ENCODE results near the gene ZNF74.
"Not testable (repeated sequence)": the region's sequence is repeated elsewhere in the genome, so short reads cannot be mapped to it uniquely, and the experiment has no call there.

The ZNF74 gene

DNA sequence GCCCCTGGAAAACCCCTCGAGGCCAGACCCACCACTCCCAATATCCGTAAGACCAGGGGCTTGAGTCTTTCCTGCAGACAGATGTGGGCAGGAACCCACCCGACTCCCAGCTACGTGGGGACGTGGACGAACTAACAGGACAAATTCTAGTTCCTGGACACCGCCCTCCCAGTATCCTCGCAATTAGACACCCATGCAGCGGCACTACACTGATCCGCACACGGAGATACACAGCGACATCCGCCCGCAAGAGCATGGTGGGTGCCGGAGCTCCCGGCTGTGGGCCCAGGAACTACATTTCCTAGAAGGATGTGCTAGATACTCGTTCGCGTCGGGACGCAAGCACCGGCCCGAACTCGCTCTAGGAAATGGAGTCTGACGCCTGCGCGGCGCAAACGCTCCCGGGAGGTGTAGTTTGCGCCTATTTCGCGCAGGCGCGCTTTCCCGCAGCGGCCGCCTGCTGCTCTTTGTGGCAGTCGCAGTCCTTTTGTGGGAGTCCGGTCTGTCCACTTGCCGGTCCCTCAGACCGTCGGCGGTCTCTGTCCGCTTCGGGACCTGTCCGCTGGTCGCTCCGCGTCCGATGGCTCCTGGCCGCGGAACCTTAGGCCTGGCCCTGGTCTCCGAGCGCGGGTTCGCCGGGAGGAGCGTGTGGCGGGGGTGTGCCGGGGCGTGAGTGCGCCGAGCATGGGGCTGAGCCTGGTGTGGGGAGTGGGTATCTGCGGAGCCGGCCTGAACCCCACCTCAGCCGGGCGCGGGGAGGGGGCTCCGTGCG is at the start of gene ZNF74:
ZNF74 (plus strand) TSS at position 447 of the 772 bp plus-strand sequence. CDS start 478 bp downstream, outside the sequence.
- peak; percentile 69 to 86 for DNase-seq

DNA sequence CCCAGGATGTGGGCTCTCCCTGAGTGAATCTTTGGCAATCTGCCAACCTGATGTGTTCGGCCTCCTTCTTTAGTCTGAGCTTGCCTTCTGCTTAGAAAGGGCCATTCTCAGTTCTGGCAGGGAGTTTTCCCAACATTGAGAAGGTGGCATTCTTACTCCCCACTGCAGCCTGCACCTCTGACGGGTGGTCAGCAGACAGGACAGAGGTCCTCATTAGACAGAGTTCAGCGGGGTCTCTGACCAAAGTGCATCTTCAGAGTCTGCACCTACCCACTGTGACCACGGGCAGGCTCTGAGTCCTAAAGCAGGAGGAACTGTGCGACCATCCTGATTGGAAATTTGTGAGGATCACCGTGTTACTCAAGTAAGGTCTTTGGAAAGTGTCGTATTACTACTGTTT is 47.4 kb upstream of the ZNF74 start:
- not testable (repeated sequence) for DNase-seq

DNA sequence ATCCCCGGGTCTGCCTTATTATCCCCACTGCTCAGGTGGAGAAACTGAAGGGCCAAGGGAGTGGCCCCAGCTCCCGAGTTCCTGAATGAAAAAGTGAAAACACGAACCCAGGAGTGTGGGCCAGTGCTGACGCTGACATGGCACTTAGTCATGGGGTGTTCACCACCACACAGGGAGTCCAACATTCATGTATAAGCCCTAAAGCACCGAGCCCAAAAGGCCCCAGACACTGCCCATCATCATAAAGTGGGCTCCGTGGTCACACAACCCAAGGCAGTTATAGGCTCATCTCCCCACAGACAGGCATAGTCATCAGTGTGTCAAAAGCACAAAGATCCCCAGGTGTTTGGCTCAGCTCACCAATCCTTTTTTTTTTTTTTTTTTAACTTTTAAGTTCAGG is 41.4 kb upstream of the ZNF74 start:
- DNase-seq = not testable (repeated sequence)

DNA sequence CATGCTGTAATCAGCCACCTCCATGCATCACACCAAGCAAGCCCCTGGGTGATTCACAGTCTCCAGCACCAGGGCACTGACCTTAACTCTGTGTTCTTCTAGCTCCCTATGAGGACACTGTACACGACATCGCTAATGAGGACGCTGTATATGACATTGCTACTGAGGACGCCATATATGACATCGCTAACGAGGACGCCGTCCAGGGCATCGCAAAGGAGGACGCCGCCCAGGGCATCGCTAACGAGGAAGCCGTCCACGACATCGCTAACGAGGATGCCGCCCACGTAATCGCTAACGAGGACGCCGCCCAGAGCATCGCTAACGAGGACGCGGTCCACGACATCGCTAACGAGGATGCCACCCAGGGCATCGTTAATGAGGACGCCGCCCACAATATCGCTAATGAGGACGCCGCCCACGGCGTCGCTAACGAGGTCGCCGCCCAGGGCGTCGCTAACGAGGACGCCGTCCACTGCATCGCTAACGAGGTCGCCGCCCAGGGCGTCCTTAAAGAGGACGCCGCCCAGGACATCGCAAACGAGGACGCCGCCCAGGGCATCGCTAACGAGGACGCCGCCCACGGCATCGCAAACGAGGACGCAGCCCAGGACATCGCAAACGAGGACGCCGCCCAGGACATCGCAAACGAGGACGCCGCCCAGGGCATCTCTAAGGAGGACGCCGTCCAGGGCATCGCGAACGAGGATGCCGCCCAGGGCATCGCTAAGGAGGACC is 39.5 kb upstream of the ZNF74 start:
- DNase-seq = no peak

DNA sequence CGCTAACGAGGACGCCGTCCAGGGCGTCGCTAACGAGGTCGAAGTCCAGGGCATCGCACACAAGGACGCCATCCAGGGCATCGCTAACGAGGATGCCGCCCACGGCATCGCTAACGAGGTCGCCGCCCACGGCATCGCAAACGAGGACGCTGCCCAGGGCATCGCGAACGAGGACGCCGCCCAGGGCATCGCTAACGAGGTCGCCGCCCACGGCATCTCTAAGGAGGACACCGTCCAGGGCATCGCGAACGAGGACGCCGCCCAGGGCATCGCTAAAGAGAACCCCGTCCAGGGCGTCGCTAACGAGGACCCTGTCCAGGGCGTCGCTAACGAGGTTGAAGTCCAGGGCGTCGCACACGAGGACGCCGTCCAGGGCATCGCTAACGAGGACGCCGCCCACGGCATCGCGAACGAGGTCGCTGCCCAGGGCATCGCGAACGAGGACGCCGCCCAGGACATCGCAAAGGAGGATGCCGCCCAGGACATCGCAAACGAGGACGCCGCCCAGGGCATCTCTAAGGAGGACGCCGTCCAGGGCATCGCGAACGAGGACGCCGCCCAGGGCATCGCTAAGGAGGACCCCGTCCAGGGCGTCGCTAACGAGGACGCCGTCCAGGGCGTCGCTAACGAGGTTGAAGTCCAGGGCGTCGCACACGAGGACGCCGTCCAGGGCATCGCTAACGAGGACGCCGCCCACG is 37.9 kb upstream of the ZNF74 start:
- DNase-seq = not testable (repeated sequence)

DNA sequence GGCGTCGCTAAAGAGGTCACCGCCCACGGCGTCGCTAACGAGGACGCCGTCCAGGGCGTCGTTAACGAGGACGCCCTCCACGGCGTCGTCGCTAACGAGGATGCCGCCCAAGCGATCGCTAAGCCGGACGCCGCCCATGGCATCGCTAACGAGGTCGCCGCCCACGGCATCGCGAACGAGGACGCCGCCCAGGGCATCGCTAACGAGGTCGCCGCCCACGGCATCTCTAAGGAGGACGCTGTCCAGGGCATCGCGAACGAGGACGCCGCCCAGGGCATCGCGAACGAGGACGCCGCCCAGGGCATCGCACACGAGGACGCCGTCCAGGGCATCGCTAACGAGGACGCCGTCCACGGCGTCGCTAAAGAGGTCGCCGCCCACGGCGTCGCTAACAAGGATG is 37.0 kb upstream of the ZNF74 start:
- DNase-seq = not testable (repeated sequence)

DNA sequence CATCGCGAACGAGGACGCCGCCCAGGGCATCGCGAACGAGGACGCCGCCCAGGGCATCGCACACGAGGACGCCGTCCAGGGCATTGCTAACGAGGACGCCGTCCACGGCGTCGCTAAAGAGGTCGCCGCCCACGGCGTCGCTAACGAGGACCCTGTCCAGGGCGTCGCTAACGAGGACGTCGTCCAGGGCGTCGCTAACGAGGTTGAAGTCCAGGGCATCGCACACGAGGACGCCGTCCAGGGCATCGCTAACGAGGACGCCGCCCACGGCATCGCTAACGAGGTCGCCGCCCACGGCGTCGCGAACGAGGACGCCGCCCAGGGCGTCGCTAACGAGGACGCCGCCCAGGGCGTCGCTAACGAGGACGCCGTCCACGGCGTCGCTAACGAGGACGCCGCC is 36.0 kb upstream of the ZNF74 start:
- not testable (repeated sequence) for DNase-seq

DNA sequence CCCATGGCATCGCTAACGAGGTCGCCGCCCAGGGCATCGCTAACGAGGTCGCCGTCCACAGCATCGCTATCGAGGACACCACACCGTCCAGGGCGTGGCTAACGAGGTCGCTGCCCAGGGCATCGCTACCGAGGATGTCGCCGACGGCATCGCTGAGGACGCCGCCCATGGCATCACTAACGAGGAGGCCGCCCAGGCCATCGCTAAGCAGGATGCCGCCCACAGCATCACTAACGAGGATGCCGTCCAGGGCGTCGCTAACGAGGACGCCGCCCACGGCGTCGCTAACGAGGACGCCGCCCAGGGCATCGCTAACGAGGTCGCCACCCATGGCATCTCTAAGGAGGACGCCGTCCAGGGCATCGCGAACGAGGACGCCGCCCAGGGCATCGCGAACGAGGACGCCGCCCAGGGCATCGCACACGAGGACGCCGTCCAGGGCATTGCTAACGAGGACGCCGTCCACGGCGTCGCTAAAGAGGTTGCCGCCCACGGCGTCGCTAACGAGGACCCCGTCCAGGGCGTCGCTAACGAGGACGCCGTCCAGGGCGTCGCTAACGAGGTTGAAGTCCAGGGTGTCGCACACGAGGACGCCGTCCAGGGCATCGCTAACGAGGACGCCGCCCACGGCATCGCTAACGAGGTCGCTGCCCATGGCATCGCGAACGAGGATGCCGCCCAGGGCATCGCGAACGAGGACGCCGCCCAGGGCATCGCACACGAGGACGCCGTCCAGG is 35.3 kb upstream of the ZNF74 start:
- DNase-seq = not testable (repeated sequence)

DNA sequence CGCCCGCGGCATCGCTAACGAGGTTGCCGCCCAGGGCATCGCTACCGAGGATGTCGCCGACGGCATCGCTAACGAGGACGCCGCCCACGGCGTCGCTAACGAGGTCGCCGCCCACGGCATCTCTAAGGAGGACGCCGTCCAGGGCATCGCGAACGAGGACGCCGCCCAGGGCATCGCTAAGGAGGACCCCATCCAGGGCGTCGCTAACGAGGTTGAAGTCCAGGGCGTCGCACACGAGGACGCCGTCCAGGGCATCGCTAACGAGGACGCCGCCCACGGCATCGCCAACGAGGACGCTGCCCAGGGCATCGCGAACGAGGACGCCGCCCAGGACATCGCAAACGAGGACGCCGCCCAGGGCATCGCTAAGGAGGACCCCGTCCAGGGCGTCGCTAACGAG is 33.7 kb upstream of the ZNF74 start:
- not testable (repeated sequence) for DNase-seq

DNA sequence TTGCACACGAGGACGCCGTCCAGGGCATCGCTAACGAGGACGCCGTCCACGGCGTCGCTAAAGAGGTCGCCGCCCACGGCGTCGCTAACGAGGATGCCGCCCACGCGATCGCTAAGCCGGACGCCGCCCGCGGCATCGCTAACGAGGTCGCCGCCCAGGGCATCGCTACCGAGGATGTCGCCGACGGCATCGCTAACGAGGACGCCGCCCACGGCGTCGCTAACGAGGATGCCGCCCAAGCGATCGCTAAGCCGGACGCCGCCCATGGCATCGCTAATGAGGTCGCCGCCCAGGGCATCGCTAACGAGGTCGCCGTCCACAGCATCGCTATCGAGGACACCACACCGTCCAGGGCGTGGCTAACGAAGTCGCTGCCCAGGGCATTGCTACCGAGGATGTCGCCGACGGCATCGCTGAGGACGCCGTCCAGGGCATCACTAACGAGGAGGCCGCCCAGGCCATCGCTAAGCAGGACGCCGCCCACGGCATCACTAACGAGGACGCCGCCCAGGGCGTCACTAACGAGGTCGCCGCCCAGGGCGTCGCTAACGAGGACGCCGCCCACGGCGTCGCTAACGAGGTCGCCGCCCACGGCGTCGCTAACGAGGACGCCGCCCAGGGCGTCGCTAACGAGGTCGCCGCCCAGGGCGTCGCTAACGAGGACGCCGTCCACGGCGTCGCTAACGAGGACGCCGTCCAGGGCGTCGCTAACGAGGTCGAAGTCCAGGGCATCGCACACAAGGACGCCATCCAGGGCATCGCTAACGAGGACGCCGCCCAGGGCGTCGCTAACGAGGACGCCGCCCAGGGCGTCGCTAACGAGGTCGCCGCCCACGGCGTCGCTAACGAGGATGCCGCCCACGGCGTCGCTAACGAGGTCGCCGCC is 32.8 kb upstream of the ZNF74 start:
- DNase-seq = not testable (repeated sequence)

DNA sequence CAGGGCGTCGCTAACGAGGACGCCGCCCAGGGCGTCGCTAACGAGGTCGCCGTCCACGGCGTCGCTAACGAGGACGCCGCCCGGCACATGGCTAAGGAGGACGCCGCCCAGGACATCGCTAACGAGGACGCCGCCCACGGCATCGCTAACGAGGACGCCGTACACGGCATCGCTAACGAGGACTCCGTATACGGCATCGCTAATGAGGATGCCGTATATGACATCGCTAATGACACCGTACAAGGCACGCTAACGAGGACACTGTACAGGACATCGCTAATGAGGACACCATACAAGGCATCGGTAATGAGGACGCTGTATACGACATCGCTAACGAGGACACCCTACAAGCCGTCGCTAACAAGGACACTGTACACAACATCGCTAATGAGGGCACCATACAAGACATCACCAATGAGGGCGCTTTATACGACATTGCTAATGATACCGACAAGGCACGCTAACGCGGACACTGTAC is 32.2 kb upstream of the ZNF74 start:
- not testable (repeated sequence) for DNase-seq

DNA sequence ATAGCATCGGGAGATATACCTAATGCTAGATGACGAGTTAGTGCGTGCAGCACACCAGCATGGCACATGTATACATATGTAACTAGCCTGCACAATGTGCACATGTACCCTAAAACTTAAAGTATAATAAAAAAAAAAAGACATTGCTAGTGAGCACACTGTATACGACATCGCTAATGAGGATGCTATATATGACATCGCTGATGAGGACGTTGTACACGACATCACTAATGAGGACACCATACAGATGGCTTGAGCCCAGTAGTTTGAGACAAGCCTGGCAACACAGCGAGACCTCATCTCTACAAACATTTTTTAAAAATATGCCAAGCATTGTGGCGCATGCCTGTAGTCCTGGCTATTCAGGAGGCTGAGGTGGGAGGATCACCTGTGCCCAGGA is 31.5 kb upstream of the ZNF74 start:
- not testable (repeated sequence) for DNase-seq

DNA sequence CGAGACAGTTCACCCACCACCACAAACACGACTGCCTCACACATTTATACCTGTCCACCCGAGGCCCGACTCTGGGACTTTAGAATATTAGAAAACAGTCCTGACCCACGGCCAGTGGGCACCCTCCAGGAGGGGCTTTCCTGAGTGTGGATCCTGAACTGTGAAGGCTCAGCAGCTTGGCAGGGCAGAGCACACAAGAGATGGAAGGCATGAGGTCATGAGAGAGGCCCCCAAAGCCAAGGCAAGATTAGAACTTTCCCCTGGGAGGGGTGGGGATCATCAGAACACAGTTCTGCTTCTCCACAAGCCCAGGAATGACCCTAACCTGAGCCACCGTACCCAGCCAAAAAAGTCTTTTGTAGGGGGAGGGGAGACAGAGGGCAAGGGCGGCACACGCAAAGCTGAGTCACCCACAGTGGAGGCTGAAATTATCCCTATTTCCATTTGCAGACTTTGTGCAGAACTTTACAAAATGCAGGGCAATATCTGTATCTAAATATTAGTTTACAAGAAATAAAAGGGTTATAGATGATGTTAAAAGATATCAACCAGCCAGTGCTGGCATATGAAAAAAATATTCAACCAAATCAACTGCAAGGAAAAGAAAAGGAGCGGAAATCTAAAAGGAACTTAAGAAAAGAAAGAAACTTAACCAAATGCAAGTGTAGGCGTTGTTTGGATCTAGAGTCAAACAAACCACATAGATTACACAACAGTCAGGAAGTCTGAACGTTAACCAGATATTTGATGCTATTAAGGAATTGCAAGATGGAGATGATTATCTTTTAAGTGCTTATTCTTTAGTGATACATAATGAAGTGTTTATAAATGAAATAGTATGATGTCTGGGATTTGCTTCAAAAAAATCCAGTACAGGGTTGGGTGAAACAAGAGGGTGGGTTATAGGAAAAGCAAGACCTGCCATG is 29.4 kb upstream of the ZNF74 start:
- DNase-seq = not testable (repeated sequence)

DNA sequence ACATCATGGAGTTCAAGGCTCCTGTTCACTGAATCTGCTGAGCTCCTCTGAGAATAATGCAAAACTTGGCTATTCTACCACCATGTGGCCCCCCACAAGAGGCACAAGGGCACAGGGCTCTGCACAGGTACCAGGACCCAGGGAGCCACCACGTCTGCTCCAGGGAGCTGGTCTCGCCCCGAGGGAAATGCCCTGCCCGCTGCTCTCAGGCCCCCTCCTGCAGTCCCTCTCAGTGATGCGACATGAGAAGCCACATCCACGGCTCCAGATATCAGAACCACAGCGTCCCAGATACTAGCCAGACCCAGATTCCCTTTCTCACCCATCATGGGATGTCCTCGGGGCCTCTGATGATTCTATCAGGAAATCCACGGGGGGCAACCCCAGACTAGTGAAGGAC is 27.1 kb upstream of the ZNF74 start:
- not testable (repeated sequence) for DNase-seq

DNA sequence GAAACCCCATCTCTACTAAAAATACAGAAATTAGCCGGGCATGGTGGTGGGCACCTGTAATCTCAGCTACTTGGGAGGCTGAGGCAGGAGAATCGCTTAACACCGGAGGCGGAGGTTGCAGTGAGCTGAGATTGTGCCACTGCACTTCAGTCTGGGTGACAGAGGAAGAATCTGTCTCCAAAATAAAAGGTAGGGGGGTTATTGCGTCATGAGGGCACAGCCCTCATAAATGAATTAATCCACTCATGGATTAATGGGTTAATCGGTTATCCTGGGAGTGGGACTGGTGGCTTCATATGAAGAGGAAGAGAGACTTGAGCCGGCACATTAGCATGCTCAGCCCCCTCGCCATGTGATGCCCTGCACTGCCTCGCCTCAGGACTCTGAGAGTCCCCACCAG is 25.1 kb upstream of the ZNF74 start:
- not testable (repeated sequence) for DNase-seq

DNA sequence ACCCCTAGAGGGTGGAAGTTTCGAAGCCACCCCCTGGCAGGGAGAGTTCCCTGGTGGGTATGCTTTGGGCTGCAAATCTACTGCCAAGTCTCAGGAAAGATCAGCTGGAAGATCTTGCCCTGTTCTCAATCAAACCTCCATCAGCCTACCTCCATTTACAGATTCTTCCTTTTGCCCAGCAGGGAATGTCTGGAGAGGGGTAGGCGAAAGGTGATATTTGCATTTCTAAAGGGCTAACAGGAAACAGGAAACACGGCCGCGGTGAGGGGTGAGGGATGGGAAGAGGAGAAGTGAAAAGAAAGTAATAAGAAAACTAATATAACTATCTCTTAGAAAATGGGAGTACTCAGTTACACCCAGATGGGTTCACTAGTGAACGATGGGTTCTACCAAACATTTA is 22.3 kb upstream of the ZNF74 start:
- not testable (repeated sequence) for DNase-seq

DNA sequence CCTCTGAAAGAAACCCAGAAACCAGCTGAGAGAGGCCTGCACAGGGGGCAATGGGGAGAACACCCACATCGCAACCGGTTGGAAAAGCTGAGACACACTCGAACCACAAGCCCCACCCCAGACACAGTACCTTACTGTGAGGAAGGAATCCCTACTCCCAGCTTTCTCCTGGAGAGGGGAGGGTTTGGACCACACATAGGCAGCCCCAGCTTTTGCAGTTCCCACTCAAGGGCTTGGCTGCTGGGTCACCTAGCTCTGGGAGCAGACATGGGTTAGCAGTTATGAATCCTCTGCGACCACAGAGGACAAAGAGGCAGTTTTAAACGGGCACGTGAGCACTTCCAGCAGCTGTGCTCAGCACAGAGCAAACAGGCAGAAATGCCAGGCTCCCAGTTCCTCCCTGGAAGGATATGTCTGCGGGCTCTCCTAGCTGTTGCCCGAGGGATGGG is 21.5 kb upstream of the ZNF74 start:
- not testable (repeated sequence) for DNase-seq

DNA sequence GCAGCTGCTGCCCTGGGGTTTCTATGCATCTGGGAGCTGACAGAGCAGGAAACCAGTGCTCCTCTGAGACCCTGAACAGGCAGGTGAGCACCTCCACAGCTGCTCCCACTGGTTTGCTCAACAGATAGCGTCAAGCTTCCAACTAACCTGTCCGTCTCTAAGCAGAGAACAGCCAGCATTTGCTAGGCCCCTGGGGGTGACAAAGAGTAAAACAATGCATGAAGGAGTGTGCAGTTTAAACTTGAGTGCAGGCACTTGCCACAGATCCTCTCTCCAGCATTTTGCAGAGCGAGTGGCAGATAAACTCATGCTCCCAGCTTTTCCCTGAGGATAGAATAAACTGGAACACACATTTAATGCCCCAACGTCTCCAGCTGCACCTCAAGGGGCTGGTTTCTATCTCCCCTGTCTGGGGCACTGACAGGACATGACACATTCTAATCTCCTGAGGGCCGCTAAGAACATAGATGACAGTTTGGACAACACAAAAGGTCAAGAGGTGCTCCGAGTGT is 20.7 kb upstream of the ZNF74 start:
- not testable (repeated sequence) for DNase-seq

DNA sequence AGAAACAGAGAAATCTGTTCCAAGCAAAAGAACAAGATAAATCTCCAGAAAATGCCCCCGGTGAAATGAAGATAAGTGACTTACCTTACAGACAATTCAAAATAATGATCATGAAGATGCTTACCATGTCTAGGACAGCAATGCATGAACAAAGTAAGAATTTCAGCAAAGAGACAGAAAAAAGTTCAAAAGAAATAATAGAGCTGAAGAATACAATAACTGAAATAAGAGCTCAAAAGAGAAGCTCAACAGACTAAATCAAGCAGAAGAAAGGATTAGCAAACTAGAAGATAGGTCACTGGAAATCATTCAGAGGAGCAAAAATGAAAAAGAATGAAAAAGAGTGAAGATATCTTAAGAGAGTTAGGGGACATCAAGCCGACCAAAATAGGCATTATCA is 19.8 kb upstream of the ZNF74 start:
- DNase-seq = not testable (repeated sequence)

DNA sequence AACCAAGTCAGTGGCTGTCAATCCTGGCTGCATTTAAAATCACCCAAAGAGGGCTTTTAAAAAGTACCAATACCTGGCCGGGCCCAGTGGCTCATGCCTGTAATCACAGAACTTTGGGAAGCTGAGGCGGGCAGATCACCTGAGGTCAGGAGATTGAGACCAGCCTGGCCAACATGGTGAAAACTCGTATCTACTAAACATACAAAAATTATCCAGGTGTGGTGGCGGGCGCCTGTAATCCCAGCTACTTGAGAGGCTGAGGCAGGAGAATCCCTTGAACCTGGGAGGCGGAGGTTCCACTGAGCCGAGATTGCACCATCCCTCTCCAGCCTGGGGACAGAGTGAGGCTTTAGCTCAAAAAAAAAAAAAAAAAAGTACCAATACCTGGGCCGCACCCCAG is 17.7 kb upstream of the ZNF74 start:
- DNase-seq = not testable (repeated sequence)
